GM06990 (cell line): Measurements from ENCODE around the gene FUZ.

Source experiments
- DNase-seq: peaks from one replicate; pipeline ENCODE4 v3.0.0-alpha.2; 2011; ENCODE audit not compliant: insufficient read length; ENCODE audit errors: extremely low read depth
- H3K27me3 ChIP-seq: replicated peaks from 2 replicates; pipeline ENCODE4 v1.6.0; 2011; ENCODE audit warnings: low read length; ENCODE audit not compliant: control insufficient read depth, insufficient read depth
- H3K36me3 ChIP-seq: 2 replicates; pipeline ENCODE4 v1.5.1; 2011; ENCODE audit warnings: low read length; ENCODE audit not compliant: control insufficient read depth, insufficient read depth
- H3K4me3 ChIP-seq: replicated peaks from 2 replicates; pipeline ENCODE4 v1.5.1; 2011; ENCODE audit warnings: low read depth, mild to moderate bottlenecking, control low read depth, low read length
- TF ChIP-seq, protein P1 (sequence below): IDR thresholded peaks from 2 replicates; pipeline ENCODE4 v1.5.1; 2011; ENCODE audit warnings: low read length, control low read depth, mild to moderate bottlenecking, inconsistent platforms; ENCODE audit not compliant: insufficient read depth, poor library complexity, severe bottlenecking

Gene FUZ

GRCh38 chr19:49774969-49775368, 38.1 kb downstream of the FUZ start:
- no peak for DNase-seq
- H3K4me3 ChIP-seq = no peak overlapping the region
- TF ChIP-seq, protein P1, sequence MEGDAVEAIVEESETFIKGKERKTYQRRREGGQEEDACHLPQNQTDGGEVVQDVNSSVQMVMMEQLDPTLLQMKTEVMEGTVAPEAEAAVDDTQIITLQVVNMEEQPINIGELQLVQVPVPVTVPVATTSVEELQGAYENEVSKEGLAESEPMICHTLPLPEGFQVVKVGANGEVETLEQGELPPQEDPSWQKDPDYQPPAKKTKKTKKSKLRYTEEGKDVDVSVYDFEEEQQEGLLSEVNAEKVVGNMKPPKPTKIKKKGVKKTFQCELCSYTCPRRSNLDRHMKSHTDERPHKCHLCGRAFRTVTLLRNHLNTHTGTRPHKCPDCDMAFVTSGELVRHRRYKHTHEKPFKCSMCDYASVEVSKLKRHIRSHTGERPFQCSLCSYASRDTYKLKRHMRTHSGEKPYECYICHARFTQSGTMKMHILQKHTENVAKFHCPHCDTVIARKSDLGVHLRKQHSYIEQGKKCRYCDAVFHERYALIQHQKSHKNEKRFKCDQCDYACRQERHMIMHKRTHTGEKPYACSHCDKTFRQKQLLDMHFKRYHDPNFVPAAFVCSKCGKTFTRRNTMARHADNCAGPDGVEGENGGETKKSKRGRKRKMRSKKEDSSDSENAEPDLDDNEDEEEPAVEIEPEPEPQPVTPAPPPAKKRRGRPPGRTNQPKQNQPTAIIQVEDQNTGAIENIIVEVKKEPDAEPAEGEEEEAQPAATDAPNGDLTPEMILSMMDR = no peak
- H3K36me3 ChIP-seq = peaks cover 4% of the 10 kb centered on the region
- H3K27me3 ChIP-seq = no peaks in the 10 kb centered on the region

DNA sequence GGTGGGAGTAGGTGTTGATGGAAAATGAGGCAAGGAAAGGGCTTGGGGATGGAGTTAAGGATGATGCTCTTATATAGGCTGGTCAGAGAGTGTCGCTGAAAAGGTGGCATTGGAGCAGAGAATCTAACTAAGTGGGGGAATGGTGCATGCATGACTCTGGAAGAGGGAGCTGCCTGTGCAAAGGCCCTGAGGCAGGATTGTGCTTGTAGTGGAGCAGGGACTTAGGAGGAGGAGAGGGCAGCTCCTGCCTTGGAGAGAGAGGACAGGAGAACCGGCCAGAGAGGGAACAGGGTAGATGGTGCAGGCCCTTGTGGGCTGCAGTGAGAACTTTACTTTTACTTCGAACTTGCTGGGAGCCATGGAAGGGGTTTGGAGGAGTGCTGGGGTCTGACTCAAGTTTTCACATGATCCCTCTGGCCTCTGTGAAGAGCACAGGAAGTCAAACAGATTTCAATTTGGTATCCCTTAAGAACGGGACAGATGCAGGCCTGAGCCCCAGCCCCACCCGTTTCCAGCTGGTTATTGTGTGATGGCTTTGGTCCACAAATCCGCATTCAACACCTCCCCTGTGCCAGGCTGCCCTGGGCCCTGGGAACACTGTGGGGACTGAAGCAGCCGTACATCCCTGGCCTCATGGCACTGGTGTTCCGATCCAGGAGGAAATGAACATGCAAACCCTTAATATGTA, 39.3 kb downstream of the FUZ start:
- TF ChIP-seq, protein P1 = no peak
- Histone ChIP-seq H3K27me3 (no peaks in the 10 kb centered on the region), H3K4me3 (no peak overlapping the region), H3K36me3 (peaks cover 4% of the 10 kb centered on the region)
- DNase-seq = no peak

DNA sequence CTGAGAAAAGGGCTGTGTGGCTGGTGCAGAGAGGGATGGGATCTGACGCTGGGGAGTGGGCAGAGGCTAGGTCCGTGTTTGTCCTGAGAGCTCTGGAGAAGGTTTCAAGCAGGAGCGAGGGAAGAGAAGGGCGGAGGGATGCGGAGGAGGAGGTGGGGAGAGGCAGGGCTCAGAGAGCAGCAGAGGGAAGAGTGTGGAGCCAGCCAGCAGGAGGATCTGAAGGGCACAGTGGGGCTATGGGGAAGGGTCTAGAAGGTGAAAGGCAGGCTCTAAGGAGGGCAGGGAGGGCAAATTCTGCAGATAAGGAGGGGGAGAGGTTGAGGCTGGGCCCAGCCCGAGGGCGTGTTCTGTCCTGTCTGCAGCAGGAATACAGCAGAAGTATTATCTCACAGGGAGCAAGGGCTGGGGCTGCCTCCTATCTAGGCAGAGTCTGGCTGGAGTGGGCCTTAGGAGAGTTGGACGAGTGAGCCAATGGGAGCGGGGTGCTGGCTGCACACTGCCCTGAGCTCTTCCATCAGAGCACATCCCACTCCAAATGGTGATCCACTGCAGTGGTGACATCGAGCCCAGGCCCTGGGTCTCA, 40.2 kb downstream of the FUZ start:
- no peaks in the 10 kb centered on the region for H3K27me3 ChIP-seq
- TF ChIP-seq, protein P1 = no peak
- no peak overlapping the region for H3K4me3 ChIP-seq
- peaks cover 4% of the 10 kb centered on the region for H3K36me3 ChIP-seq
- no peak for DNase-seq

DNA sequence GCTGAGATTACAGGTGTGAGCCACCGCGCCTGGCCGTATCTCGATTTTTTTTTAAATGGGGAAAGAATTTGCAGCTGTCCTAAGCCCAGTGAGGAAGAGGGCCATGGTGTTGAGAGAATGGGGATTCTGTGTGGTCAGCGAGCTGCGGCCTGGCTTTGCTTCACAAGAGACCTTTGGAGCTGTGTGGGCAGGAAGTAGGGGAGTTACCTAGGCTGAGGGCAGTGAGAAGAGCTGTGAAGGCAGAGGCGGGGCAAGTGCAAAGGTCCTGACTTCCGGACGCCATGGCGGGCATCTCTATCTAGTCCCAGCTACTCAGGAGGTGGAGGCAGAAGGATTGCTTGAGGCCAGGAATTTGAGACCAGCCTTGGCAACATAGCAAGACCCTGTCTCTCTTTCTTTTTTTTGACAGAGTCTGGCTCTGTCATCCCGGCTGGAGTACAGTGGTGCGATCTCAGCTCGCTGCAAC, 41.4 kb downstream of the FUZ start:
- Histone ChIP-seq H3K27me3 (no peaks in the 10 kb centered on the region), H3K4me3 (no peak overlapping the region), H3K36me3 (peaks cover 4% of the 10 kb centered on the region)
- TF ChIP-seq, protein P1 = no peak
- no peak for DNase-seq

DNA sequence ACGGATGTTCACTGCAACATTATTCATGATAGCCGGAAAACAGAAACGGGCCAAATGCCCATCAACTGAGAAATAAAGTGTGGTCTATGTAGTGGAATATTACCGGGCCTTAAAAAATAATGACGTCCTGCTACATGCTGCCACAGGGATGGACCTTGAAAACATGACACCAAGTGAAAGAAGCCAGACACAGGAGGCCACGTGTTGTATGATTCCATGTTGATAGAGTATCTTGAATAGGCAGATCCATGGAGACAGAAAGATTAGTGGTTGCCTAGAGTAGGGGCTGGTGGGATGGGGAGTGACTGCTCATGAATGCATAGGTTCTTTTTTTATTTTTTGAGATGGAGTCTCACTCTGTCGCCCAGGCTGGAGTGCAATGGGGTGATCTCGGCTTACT, 42.6 kb downstream of the FUZ start:
- Histone ChIP-seq H3K36me3 (peaks cover under 1% of the 10 kb centered on the region), H3K4me3 (no peak overlapping the region), H3K27me3 (no peaks in the 10 kb centered on the region)
- no peak for DNase-seq
- TF ChIP-seq, protein P1 = no peak
